HG02981 (cell line): Measurements from ENCODE around the gene ITPRIPL1.
"Not testable (repeated sequence)": the region's sequence is repeated elsewhere in the genome, so short reads cannot be mapped to it uniquely, and the experiment has no call there.

Experiments used
- ATAC-seq: cut with Tn5 transposase; IDR thresholded peaks from one replicate; pipeline ENCODE4 v1.9.1; 2021; ENCODE audit warnings: mild to moderate bottlenecking, moderate library complexity; ENCODE audit not compliant: unreplicated experiment

The ITPRIPL1 gene

GRCh38 chr2:96325041-96325883 lies at the start of gene ITPRIPL1:
TSS of gene ITPRIPL1 (plus strand) at chr2:96325317. CDS start at chr2:96325840, 523 bp downstream.
- ATAC-seq = no peak

DNA sequence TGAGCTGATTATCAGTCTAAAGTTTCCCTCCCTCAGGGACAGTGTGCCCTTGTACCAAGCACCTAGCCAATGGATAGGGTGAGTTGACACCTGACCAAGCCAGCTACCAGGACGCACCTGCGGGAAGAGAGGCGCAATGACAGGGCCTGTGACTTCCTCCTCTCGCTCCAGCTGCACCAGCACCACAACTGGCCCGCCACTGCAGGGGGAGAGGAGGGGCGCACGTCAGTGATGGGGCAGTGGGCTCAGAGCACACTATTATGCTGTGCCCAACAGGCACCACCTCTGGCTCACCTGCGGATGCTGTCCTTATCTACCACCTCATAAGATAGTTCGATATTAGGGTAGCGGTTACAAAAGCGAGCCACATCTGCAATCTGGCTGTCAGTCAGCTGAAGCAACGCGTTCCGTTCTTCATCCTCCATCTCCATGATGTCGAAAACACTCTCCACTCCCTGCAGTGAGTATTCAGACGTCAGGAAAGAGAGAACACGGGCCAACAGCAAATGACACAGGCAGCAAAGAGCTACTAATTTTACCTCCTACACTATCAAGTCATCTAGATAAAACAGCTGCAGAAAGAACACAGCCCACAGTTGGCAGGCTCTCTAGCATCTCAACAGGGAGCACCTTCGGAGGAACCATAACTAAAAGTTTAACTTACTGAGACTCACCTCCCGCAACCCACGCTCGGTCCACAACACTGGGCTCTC lies 48.2 kb upstream of the ITPRIPL1 start:
- ATAC-seq = no peak

- no peak for ATAC-seq
Observed at GRCh38 chr2:96287273-96287856, 37.8 kb upstream of the ITPRIPL1 start.

GRCh38 chr2:96291751-96292150 lies 33.4 kb upstream of the ITPRIPL1 start:
- ATAC-seq = no peak

DNA sequence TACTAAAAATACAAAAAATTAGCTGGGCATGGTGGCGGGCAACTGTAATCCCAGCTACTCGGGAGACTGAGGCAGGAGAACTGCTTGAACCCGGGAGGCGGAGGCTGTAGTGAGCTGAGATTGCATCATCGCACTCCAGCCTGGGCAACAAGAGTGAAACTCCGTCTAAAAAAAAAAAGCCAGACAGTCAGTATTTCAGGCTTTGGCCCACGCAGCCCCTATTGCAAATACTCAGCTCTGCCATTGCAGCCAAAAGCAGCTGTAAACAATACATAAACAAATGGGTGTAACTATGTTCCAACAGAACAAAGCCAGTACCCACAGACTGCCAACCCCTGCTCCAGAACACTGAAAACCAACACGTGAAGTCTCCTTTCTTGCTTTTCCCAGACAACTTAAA lies 30.8 kb upstream of the ITPRIPL1 start:
- ATAC-seq = not testable (repeated sequence)

DNA sequence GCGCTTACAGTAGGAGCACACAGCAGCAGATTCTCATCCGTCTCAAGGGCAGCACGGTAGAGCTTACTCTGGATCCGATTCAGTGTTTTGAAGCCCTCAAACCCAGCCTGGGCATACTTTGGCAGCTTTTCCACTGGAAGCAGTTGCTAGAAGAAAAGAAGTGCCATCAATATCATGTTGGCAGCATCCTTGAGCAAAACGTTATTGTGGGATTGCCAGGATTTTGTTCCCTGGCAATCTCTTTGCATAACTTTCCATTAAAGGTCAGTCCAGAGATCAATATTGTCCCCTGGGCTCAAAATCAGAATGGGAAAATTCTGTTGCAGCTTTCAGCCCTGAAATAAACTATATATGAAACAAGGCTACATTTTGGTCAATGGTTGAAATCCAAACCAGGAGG lies 28.2 kb upstream of the ITPRIPL1 start:
- ATAC-seq = no peak

GRCh38 chr2:96301865-96302264 lies 23.3 kb upstream of the ITPRIPL1 start:
- ATAC-seq = no peak

- ATAC-seq = no peak
Observed at GRCh38 chr2:96304606-96305005, 20.5 kb upstream of the ITPRIPL1 start.

DNA sequence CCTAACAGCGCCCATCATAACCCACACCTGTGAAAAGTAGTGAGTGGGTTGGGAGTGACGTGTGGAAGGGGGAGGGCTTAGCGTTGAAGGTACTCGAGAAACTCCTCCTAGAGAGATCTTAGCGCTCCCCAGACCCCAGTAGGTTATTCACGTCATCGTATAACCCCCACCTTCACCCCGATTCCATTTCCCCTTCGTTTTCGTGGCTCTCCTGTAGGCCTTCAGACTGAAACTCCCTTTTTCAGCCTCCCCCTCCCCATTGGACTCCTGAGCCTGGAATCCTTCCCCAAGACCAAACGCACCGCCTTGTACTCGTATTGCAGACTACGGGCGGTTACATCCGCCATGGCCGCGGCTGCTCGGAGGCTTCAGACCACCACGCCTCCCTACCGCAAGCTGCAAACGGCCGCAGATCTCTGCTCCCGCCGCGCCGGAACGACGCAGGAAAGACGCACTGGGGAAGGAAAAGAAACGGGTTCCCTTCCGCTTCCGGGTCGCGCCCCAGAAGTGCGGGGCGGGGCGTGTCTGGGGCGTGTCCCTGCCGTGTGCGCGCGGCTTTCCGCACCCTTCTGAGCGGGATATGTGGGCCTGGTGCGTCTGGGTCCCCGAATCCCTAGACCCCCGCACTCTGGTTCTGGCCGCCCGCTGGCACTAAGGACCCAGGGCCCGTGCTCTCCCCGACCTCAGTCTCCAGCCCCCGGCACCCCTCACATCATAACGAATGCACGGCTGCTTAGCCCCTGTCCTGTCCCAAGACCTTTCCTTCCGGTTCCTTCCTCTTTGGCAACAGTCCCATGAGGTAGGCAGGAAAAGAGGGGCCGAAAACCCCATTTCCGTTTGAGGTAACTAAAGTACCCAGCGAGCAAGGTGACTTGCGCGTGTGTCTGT lies 19.8 kb upstream of the ITPRIPL1 start, which contains the start of gene SNRNP200:
Gene SNRNP200 (minus strand): TSS at position 456 of the 888 bp plus-strand sequence. CDS start 109 bp downstream, at position 347.
- ATAC-seq = peak; percentile 92

GRCh38 chr2:96305979-96306308 lies 19.2 kb upstream of the ITPRIPL1 start:
- ATAC-seq = no peak

DNA sequence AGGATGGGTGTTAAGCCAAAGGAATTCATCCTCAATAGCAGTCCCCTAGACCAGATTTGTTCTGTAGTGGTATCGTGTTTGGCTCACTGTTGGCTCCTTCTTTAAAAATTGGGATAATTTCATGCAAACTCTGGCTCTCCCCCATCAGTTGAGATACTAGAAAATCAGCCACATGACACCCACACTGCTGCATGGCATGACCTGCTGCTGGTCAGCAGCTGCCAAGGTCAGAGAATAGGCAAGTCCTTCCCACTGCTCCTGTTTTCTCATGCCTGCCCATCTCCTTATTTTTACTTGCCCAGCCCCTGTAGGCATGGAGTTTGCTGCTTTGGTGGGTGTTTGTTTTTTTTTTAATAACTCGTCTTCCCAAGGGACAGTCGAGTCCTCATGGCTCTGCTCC lies 18.7 kb upstream of the ITPRIPL1 start:
- ATAC-seq = no peak

- no peak for ATAC-seq
Observed at GRCh38 chr2:96308248-96308647, 16.9 kb upstream of the ITPRIPL1 start.

- no peak for ATAC-seq
Observed at GRCh38 chr2:96315005-96315399, 10.1 kb upstream of the ITPRIPL1 start.

DNA sequence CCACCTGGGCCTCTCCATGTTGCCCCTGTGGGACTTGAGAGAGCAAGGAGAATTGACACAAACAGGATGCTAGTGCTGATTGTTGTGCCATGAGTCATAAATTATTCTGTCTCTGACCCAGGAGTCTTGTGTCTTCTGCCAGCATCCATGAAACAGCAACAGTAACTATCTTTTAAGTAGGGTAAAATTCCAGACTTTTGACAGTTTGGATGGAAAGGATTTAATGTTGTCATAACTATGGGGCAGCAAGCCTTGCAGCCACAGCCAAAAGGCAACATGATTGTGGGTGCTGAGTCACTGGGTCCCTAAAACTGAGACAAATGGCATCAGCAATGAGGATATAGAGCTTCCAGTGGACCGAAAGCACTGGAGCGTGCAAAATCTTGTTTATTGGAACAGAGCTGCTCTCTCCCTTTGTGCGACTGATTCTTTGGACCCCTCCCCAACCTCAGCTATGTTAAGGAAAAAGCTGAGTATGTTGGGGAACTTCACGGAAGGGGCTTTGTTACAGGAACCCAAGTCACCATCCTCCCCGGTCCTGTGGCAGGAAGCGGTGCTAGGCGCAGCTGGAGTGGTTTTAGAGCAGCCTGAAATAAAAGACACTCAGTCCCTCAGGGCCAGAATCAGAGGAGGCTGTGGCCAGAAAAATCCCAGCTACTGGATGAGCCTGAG lies 9.6 kb upstream of the ITPRIPL1 start:
- no peak for ATAC-seq

DNA sequence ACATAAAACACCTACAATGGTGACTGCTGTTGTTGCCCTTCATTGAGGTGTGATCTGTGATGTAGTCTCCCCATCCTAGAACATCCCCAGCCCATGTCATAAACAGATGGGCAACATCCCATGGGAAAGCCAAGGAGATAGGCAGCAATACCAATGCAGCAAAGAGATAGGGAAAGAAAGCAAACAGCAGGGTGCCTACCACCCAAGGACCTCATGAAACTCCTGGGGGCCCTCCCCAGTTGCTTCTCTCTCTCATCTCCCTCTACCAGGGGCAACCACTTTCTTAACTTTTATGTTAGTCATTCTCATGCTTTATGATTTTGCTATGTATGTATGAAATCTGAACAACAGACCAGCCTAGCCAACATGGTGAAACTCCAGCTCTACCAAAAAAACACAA lies 8.1 kb upstream of the ITPRIPL1 start:
- ATAC-seq = no peak

- no peak for ATAC-seq
Observed at GRCh38 chr2:96317584-96317997, 7.5 kb upstream of the ITPRIPL1 start.

- no peak for ATAC-seq
Observed at GRCh38 chr2:96318723-96319122, 6.4 kb upstream of the ITPRIPL1 start.

DNA sequence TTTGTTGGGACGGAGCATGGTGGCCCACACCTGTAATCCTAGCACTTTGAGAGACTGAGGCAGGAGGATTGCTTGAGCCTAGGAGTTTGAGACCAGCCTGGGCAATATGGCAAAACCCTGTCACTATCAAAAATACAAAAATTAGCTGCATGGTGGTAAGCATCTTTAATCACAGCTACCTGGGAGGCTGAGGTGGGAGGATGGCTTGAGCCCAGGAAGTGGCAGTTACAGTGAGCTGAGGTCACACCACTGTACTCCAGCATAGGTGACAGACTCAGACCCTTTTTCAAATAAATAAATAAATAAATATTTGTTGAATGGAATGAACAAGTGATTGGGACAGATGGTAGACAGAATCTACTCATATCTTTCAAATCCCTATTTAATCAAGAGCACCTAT lies 5.7 kb upstream of the ITPRIPL1 start:
- ATAC-seq = no peak

DNA sequence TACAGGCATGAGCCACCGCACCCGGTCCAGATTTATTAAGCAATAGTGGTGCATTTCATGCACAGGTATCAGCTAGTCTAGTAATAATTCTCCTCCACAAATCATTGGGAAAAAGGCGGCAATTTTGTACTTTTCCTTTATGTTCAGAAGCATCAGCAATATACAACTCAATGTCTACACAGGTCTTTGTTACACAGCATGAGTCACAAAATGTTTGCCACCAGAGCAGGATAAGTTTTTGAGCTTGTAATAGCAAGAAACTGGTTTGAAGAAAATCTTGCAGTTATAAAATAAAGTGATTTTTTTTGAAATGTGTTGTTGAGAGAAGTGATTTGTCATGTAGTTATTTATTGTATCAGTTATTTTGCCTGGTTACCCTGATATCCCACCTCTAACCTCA lies 4.8 kb upstream of the ITPRIPL1 start:
- no peak for ATAC-seq
